GM12873 (cell line): ENCODE measurements around the gene COMT.

ENCODE experiments used
- TF ChIP-seq, protein P1 (sequence below): IDR thresholded peaks from 2 replicates; pipeline ENCODE4 v1.5.1; 2012; ENCODE audit warnings: low read depth, mild to moderate bottlenecking, moderate library complexity, low read length, control low read depth; ENCODE audit not compliant: insufficient read depth; ENCODE audit errors: missing control alignments

COMT gene

DNA sequence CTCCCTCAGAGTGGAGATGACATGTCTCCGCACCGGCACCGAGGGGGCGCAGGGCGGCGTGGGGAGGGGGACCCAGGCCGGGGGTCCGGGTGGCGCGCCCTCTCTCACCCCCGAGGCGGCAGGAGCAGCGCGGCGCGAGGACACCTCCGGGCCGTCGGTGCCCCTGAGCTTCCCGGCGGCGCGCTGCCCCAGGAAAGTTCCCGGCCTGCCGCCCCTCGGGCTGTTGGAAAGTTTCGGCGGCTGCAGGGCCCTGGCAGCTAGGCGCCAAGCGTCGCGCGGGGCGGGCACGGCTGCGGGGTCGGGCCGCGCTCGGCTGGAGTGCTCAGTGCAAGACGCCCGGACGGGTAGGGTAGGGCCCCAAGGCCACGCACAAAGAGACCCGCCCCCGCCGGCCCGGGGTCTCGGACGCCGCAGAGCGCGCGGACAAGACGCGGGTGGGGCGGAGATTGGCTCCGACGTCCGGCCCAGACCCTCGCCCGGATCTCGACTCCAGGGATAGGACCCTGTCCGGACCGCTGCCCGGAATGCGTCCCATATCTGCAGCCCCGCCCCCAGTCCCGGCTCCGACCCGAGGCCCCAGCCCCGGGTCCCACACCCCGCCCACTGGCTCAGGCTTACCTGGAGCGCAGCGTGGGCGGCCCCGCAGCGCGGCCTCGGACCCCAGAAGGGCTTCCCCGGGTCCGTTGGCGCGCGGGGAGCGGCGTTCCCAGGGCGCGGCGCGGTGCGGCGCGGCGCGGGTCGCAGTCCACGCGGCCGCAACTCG is 74.6 kb downstream of the COMT start:
- TF ChIP-seq, protein P1, sequence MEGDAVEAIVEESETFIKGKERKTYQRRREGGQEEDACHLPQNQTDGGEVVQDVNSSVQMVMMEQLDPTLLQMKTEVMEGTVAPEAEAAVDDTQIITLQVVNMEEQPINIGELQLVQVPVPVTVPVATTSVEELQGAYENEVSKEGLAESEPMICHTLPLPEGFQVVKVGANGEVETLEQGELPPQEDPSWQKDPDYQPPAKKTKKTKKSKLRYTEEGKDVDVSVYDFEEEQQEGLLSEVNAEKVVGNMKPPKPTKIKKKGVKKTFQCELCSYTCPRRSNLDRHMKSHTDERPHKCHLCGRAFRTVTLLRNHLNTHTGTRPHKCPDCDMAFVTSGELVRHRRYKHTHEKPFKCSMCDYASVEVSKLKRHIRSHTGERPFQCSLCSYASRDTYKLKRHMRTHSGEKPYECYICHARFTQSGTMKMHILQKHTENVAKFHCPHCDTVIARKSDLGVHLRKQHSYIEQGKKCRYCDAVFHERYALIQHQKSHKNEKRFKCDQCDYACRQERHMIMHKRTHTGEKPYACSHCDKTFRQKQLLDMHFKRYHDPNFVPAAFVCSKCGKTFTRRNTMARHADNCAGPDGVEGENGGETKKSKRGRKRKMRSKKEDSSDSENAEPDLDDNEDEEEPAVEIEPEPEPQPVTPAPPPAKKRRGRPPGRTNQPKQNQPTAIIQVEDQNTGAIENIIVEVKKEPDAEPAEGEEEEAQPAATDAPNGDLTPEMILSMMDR: no peak

DNA sequence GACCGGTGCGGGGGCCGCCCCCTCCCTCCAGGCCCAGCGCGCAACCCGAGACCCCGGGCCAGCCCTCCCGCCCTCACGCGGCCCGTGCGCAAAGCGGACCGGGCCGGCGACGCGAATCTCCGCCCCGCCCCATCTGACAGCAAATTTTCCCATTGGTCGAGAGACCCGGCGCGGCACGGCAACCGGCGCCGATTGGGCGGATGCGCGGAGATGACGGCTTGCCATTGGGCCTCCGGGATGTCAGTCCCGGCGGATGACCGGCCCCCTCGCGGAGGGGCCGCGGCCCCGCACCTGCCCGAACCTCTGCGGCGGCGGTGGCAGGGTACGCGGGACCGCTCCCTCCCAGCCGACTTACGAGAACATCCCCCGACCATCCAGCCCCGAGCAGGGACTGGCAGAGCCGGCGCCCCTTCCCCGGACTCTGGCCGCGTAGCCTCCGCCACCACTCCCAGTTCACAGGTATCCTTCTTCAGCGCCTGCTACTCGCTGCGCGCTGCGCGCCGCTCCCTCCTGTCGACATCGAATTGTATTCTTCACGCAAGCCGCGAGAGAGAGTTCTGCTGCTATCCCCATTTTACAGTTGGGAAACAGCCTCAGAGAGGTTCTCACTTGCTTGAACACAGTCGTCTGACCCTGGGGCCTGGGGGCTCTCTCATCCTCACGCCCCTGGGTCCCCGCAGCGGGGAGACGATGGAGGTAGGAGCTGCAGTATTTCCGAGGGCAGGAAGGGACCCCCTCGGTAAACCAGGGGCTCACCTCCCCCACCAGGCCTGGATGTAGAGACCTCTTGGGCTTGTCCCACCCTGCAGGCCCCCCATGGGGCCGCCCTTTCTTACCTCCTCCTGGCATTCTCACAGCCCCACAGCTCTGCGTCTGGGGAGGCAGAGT is 75.4 kb downstream of the COMT start, which contains the start of gene ARVCF:
Gene ARVCF (minus strand): TSS at position 90 of the 888 bp plus-strand sequence. CDS start 26,029 bp downstream, outside the sequence.
- TF ChIP-seq, protein P1: peak; percentile 32

DNA sequence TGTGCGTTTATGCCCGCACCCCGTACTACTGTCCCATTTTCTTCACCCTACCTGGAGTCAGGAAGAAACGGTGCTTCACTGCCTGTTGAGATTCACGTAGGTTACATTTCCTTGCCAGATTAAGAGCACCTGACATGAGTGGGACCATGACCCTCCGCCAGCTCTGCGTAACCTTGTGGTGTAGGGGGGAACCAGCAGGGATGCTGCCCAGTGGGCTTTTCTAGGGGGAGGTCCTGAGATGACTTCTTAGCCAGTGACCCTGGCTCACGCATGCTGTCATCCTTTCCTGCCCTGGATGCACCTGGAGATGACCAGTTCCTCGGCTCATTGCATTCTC is 76.0 kb downstream of the COMT start:
- TF ChIP-seq, protein P1: no peak

DNA sequence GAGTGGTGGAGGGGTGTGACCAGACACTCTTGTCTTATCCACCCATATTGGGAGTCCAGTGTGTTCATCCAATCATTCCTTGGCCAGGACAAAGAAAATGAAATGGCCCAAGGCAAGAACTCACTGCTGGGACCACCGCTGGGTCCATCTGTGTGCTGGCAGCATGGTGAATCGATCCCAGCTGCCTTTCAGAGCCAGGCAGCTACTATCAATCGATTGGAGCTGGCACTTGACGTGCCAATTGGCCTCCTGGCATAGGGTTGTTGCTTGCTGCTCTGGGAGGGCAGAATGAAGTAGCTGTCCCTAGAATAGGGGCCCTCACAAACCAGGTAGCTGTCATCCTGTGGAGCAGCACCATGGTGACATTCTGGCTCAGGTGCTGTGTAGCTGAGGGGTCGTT is 76.4 kb downstream of the COMT start:
- TF ChIP-seq, protein P1: no peak
